ENCODE measurements around the gene COA3. TPM values are rescaled to one million over a fixed set of nuclear protein-coding genes. Genes with fewer than 3 reads are reported as not detected.

The COA3 gene
- polyA plus RNA-seq, 2 of the 4 experiments (the other 2 are of a cell fraction), result 126 to 131 TPM

DNA sequence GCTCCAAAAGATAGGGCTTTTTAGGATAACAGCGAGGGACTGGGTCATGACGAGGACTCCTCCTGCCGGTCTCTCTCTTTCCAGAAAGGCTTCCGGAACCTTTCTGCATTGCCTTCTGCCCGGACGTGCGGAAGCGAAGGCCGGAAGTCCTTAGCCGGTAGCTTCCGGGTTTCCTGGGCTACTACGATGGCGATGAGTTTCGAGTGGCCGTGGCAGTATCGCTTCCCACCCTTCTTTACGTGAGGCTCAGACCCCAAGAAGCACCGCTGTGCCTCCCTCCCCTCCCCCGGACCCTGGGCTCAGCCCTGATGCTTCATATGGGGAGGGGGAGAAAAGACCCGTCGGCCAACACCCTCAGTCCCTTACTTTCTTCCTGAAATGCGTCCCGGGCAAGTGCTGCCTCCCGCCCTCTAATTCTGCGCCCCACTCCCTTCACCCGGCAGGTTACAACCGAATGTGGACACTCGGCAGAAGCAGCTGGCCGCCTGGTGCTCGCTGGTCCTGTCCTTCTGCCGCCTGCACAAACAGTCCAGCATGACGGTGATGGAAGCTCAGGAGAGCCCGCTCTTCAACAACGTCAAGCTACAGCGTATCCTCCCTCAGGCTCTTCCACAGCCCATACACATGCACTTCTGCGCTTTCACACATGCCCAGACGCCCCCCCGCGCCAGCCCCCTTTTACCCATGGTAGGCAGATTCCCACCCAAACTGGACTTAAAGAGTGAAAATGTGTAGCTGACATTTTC, 25.0 kb downstream of the COA3 start, which contains the start of gene VPS25:
VPS25 (plus strand) TSS at position 160 of the 746 bp plus-strand sequence; CDS start at position 187, 27 bp downstream.
- POLR2A ChIA-PET, result interaction anchor here (0.6 to 2.9 kb wide), 32 partner anchors 8 to 1355 kb away, joined by 3 to 21 read pairs (median 4); partner anchors contain the start of genes BECN1, CNTD1, COA3 and PLEKHH3
- peak; percentile 98 for ATAC-seq
- peak; percentile 92 to 98 for DNase-seq (ENCODE audit: low read depth in 1 of 2, low spot score in 1 of 2)
- Histone ChIP-seq H3K27ac (peak within 1 kb of the TSS; percentile 80 to 97), H3K4me3 (peak within 1 kb of the TSS; percentile 65), H3K4me1 (peaks cover 21% of the 10 kb centered on the region), H3K4me2 (peak within 1 kb of the TSS; percentile 91), H3K9me3 (no peaks in the 10 kb centered on the region)
- CTCF ChIA-PET, result interaction anchor here (0.6 to 4.4 kb wide), 23 partner anchors 9 to 195 kb away, joined by 3 to 48 read pairs (median 4); partner anchors contain the start of genes BECN1, CNTD1, COA3 and PSMC3IP
- peak; percentile 56 for FAIRE-seq
- TF ChIP-seq RAD21 (conservative IDR thresholded peaks at IDR 0.05 in 1 of 2, IDR thresholded peaks at IDR 0.05 in 1 of 2) (peak; percentile 17 to 29; a peak in 3 of 5 replicates), ZFP36 (IDR thresholded peaks at IDR 0.05; ENCODE audit: borderline replicate concordance, partially characterized antibody) (no peak), FOSB (CRISPR knock-in tag; IDR thresholded peaks at IDR 0.05) (no peak), HOXA7 (CRISPR knock-in tag; IDR thresholded peaks at IDR 0.05) (no peak), RNF2 (IDR thresholded peaks at IDR 0.05; ENCODE audit: borderline replicate concordance, low read depth) (no peak), FOSL2 (IDR thresholded peaks at IDR 0.05) (no peak), FOSL2 (CRISPR knock-in tag; IDR thresholded peaks at IDR 0.05) (peak; percentile 30; the same call in 1 of the 2 replicates), HOXB5 (CRISPR knock-in tag; IDR thresholded peaks at IDR 0.05) (0 out of 2 replicates have a peak, but pooled peaks have one; percentile 50), ZC3H11A (IDR thresholded peaks at IDR 0.05) (peak; percentile 45; the same call in 1 of the 2 replicates), EHMT2 (IDR thresholded peaks at IDR 0.05; ENCODE audit: low read depth) (no peak), POLR2A (IDR thresholded peaks at IDR 0.05; ENCODE audit: low read length) (peak; percentile 96), GATA3 (IDR thresholded peaks at IDR 0.05; ENCODE audit: borderline replicate concordance) (no peak), KDM5A (IDR thresholded peaks at IDR 0.05) (peak; percentile 95), SMC3 (IDR thresholded peaks at IDR 0.05) (peak; percentile 42), MAZ (IDR thresholded peaks at IDR 0.05; ENCODE audit: borderline replicate concordance, low read depth, low read length) (peak; percentile 82; the same call in 1 of the 2 replicates), CBX2 (IDR thresholded peaks at IDR 0.05; ENCODE audit: borderline replicate concordance, low read depth) (no peak), JUN (IDR thresholded peaks at IDR 0.05) (peak; percentile 95 to 98), TP53 (CRISPR knock-in tag; IDR thresholded peaks at IDR 0.05) (peak; percentile 83; the same call in 1 of the 2 replicates), RFX5 (IDR thresholded peaks at IDR 0.05) (0 out of 2 replicates have a peak, but pooled peaks have one; percentile 47), PHF8 (IDR thresholded peaks at IDR 0.05; ENCODE audit: borderline replicate concordance, low read depth) (peak; percentile 90), ZNF302 (CRISPR knock-in tag; IDR thresholded peaks at IDR 0.05) (no peak)
- TF ChIP-seq, protein P1, sequence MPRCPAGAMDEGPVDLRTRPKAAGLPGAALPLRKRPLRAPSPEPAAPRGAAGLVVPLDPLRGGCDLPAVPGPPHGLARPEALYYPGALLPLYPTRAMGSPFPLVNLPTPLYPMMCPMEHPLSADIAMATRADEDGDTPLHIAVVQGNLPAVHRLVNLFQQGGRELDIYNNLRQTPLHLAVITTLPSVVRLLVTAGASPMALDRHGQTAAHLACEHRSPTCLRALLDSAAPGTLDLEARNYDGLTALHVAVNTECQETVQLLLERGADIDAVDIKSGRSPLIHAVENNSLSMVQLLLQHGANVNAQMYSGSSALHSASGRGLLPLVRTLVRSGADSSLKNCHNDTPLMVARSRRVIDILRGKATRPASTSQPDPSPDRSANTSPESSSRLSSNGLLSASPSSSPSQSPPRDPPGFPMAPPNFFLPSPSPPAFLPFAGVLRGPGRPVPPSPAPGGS (IDR thresholded peaks at IDR 0.05), result peak; percentile 96
- TF ChIP-seq, protein P2, sequence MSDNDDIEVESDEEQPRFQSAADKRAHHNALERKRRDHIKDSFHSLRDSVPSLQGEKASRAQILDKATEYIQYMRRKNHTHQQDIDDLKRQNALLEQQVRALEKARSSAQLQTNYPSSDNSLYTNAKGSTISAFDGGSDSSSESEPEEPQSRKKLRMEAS (IDR thresholded peaks at IDR 0.05), result peak; percentile 91
- TF ChIP-seq, protein P3, sequence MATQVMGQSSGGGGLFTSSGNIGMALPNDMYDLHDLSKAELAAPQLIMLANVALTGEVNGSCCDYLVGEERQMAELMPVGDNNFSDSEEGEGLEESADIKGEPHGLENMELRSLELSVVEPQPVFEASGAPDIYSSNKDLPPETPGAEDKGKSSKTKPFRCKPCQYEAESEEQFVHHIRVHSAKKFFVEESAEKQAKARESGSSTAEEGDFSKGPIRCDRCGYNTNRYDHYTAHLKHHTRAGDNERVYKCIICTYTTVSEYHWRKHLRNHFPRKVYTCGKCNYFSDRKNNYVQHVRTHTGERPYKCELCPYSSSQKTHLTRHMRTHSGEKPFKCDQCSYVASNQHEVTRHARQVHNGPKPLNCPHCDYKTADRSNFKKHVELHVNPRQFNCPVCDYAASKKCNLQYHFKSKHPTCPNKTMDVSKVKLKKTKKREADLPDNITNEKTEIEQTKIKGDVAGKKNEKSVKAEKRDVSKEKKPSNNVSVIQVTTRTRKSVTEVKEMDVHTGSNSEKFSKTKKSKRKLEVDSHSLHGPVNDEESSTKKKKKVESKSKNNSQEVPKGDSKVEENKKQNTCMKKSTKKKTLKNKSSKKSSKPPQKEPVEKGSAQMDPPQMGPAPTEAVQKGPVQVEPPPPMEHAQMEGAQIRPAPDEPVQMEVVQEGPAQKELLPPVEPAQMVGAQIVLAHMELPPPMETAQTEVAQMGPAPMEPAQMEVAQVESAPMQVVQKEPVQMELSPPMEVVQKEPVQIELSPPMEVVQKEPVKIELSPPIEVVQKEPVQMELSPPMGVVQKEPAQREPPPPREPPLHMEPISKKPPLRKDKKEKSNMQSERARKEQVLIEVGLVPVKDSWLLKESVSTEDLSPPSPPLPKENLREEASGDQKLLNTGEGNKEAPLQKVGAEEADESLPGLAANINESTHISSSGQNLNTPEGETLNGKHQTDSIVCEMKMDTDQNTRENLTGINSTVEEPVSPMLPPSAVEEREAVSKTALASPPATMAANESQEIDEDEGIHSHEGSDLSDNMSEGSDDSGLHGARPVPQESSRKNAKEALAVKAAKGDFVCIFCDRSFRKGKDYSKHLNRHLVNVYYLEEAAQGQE (IDR thresholded peaks at IDR 0.05), result peak; percentile 26; the same call in 1 of the 2 replicates
- TF ChIP-seq, protein P4, sequence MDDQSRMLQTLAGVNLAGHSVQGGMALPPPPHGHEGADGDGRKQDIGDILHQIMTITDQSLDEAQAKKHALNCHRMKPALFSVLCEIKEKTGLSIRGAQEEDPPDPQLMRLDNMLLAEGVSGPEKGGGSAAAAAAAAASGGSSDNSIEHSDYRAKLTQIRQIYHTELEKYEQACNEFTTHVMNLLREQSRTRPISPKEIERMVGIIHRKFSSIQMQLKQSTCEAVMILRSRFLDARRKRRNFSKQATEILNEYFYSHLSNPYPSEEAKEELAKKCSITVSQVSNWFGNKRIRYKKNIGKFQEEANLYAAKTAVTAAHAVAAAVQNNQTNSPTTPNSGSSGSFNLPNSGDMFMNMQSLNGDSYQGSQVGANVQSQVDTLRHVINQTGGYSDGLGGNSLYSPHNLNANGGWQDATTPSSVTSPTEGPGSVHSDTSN (IDR thresholded peaks at IDR 0.05), result 0 out of 2 replicates have a peak, but pooled peaks have one; percentile 69
- TF ChIP-seq, protein P5, sequence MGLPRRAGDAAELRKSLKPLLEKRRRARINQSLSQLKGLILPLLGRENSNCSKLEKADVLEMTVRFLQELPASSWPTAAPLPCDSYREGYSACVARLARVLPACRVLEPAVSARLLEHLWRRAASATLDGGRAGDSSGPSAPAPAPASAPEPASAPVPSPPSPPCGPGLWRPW (IDR thresholded peaks at IDR 0.05), result no peak
- TF ChIP-seq, protein P6, sequence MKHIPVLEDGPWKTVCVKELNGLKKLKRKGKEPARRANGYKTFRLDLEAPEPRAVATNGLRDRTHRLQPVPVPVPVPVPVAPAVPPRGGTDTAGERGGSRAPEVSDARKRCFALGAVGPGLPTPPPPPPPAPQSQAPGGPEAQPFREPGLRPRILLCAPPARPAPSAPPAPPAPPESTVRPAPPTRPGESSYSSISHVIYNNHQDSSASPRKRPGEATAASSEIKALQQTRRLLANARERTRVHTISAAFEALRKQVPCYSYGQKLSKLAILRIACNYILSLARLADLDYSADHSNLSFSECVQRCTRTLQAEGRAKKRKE (CRISPR knock-in tag; IDR thresholded peaks at IDR 0.05; ENCODE audit: low read depth), result 0 out of 2 replicates have a peak, but pooled peaks have one; percentile 22
- TF ChIP-seq, protein P7, sequence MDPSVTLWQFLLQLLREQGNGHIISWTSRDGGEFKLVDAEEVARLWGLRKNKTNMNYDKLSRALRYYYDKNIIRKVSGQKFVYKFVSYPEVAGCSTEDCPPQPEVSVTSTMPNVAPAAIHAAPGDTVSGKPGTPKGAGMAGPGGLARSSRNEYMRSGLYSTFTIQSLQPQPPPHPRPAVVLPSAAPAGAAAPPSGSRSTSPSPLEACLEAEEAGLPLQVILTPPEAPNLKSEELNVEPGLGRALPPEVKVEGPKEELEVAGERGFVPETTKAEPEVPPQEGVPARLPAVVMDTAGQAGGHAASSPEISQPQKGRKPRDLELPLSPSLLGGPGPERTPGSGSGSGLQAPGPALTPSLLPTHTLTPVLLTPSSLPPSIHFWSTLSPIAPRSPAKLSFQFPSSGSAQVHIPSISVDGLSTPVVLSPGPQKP (IDR thresholded peaks at IDR 0.05; ENCODE audit: low read depth, low read length), result 0 out of 2 replicates have a peak, but pooled peaks have one; percentile 12
- 2% methylated on average over 39 of the region's 39 CpGs for WGBS (ENCODE audit: missing lambda C conversion rate)
